K562 (cell line): Measurements from ENCODE around the gene CCND3. TPM values are rescaled to one million over a fixed set of nuclear protein-coding genes. Genes with fewer than 3 reads are reported as not detected.

ENCODE experiments used
- E2F3 ChIP-seq: fragments of 250-450 bp; sonication (Bioruptor Pico); IDR thresholded peaks from 2 replicates; pipeline ENCODE4 v1.4.0; 2020; ENCODE audit warnings: mild to moderate bottlenecking
- KDM4B ChIP-seq, 2 experiments: fragments of 450-650 bp in 1 of 2; sonication (generic) in 1 of 2; IDR thresholded peaks; 2 replicates each; pipeline ENCODE4 v1.6.1; 2016 to 2017; ENCODE audit warnings: borderline replicate concordance in 2 of 2, antibody characterized with exemption in 1 of 2, low read depth in 1 of 2, mild to moderate bottlenecking in 1 of 2
- NUFIP1 ChIP-seq: fragments of 450-650 bp; IDR thresholded peaks from 2 replicates; pipeline ENCODE4 v1.6.1; 2018; ENCODE audit not compliant: partially characterized antibody
- RBM15 ChIP-seq: fragments of 200-400 bp; formaldehyde crosslinking; IDR thresholded peaks from 2 replicates; pipeline ENCODE4 v1.6.1; 2018; ENCODE audit warnings: mild to moderate bottlenecking, low read length, moderate library complexity; ENCODE audit not compliant: insufficient read depth
- RBM34 ChIP-seq: fragments of 200-400 bp; formaldehyde crosslinking; IDR thresholded peaks from 2 replicates; pipeline ENCODE4 v1.6.1; 2018; ENCODE audit warnings: low read length, borderline replicate concordance; ENCODE audit not compliant: insufficient read depth
- TGIF2 ChIP-seq: sonication (generic); formaldehyde crosslinking; IDR thresholded peaks from 2 replicates; pipeline ENCODE4 v1.8.1; 2022; ENCODE audit warnings: mild to moderate bottlenecking, missing genetic modification reagents, moderate library complexity
- ZKSCAN3 ChIP-seq: fragments of 250-450 bp; sonication (Bioruptor Pico); IDR thresholded peaks from 2 replicates; pipeline ENCODE4 v1.4.0; 2020
- ZNF717 ChIP-seq: fragments of 250-450 bp; sonication (Bioruptor Pico); IDR thresholded peaks from 2 replicates; pipeline ENCODE4 v1.5.0; 2021
- ZNF785 ChIP-seq: fragments of 250-450 bp; sonication (Bioruptor Pico); IDR thresholded peaks from 2 replicates; pipeline ENCODE4 v1.4.0; 2020; ENCODE audit warnings: mild to moderate bottlenecking
- polyA plus RNA-seq, 8 experiments: library from polyadenylated mRNA; depleted of rRNA in 4 of 8; stranded (reverse) in 5 of 8; unstranded in 3 of 8; fragments of >200 nt; fragmentation: Nextera tagmentation in 2 of 8; fragmentation: Illumina TruSeq in 1 of 8; extraction: Ambion mirVana in 2 of 8; extraction: Trizol in 1 of 8; gene quantifications; 2 replicates each; pipeline versions ENCODE4 v1.2.1 to v1.2.3, GENCODE V29; 2011 to 2014; ENCODE audit warnings: inconsistent platforms in 1 of 8, missing spikeins in 1 of 8
- total RNA-seq, 7 experiments: library from RNA; depleted of rRNA in 6 of 7; stranded (reverse); fragments of >200 nt in 6 of 7; fragmentation: Illumina TruSeq in 2 of 7; extraction: Trizol in 2 of 7; gene quantifications; 2 replicates each; pipeline versions ENCODE4 v1.2.1 to v1.2.3, GENCODE V29; 2011 to 2021; ENCODE audit warnings: low replicate concordance in 1 of 7
- TF ChIP-seq, protein P1 (sequence below), 2 experiments: fragments of 150-350 bp in 1 of 2; IDR thresholded peaks; 2 replicates each; pipeline ENCODE4 v1.6.1; 2012 to 2016; ENCODE audit warnings: low read depth in 2 of 2, low read length in 2 of 2, mild to moderate bottlenecking in 1 of 2, moderate library complexity in 1 of 2
- TF ChIP-seq, protein P2 (sequence below), 2 experiments: fragments of 200-800 bp in 1 of 2; sonication (Bioruptor generic) in 1 of 2; sonication (generic) in 1 of 2; formaldehyde crosslinking in 1 of 2; IDR thresholded peaks in 1 of 2; conservative IDR thresholded peaks in 1 of 2; 2 replicates each; pipeline versions ENCODE4 v1.5.0 to v1.6.1; 2016 to 2020; ENCODE audit warnings: missing compliant biosample characterization in 1 of 2, missing genetic modification characterization in 1 of 2, missing genetic modification reagents in 1 of 2
- TF ChIP-seq, protein P3 (sequence below): fragments of 250-450 bp; sonication (Bioruptor Pico); IDR thresholded peaks from 2 replicates; pipeline ENCODE4 v1.5.0; 2021; ENCODE audit warnings: mild to moderate bottlenecking, borderline replicate concordance
- TF ChIP-seq, protein P4 (sequence below): IDR thresholded peaks from 3 replicates; pipeline ENCODE4 v1.6.1; 2011; ENCODE audit warnings: borderline replicate concordance, mild to moderate bottlenecking, moderate library complexity; ENCODE audit not compliant: insufficient read length; ENCODE audit errors: extremely low read depth

The CCND3 gene
- total and polyA plus RNA-seq, 9 of the 15 experiments (the other 6 are each of a cell fraction or from before 2014, with no cell fraction given), result 21.5 to 204 (median 97.4) TPM

DNA sequence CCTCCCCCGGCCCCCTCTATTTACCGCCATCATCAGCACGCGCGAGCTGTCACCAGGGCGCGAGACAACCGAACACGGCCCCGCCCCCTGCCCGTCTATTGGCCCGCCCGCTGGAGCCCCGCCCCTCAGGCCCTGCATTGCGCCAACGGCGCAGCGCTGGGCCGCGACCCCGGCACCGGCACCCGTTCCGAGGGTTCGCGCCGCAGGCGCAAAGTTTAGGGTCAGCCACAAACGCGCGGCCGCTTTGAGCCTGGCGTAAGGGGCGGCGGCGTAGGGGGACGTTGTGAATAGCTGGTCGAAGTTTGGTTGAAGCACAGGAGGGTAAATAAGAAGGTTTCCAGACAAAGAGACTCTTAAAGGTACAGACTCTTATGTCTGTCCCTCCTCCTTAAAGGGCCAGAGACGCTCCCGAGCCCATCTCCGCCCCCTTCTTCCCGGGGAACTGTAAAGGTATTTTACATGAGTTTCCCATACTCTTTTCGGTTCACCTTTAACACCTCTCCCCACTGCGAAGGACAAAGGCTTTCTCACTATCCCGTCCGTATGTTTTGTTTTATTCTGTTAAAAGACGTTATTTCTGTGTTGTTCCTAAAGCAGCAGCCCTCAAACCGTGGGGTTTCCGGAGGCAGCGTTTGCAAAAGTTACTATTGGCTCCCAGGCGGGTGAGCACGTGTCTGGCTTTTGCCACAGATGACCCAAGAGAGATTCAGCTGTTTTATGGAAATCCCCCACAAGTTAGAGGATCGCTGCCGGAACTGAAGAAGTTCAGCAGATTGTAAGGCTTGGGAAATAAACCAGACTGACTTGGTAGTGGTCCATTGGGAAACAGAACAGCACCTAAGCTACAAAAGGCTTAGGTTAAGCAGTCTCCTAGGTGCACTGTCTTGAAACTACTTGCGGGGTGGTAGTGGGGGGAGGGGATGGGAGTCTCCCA lies 46.0 kb downstream of the CCND3 start, which contains the start of gene USP49 (continued):
- TF ChIP-seq, protein P1, sequence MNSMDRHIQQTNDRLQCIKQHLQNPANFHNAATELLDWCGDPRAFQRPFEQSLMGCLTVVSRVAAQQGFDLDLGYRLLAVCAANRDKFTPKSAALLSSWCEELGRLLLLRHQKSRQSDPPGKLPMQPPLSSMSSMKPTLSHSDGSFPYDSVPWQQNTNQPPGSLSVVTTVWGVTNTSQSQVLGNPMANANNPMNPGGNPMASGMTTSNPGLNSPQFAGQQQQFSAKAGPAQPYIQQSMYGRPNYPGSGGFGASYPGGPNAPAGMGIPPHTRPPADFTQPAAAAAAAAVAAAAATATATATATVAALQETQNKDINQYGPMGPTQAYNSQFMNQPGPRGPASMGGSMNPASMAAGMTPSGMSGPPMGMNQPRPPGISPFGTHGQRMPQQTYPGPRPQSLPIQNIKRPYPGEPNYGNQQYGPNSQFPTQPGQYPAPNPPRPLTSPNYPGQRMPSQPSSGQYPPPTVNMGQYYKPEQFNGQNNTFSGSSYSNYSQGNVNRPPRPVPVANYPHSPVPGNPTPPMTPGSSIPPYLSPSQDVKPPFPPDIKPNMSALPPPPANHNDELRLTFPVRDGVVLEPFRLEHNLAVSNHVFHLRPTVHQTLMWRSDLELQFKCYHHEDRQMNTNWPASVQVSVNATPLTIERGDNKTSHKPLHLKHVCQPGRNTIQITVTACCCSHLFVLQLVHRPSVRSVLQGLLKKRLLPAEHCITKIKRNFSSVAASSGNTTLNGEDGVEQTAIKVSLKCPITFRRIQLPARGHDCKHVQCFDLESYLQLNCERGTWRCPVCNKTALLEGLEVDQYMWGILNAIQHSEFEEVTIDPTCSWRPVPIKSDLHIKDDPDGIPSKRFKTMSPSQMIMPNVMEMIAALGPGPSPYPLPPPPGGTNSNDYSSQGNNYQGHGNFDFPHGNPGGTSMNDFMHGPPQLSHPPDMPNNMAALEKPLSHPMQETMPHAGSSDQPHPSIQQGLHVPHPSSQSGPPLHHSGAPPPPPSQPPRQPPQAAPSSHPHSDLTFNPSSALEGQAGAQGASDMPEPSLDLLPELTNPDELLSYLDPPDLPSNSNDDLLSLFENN (IDR thresholded peaks at IDR 0.05; ENCODE audit: low read depth in 2 of 2, low read length in 2 of 2), result 0 out of 4 replicates have a peak, but pooled peaks of 1 of the 2 experiments have one; percentile 14
- TF ChIP-seq KDM4B (IDR thresholded peaks at IDR 0.05; ENCODE audit: borderline replicate concordance in 2 of 2, low read depth in 1 of 2) (0 out of 4 replicates have a peak, but pooled peaks of 1 of the 2 experiments have one; percentile 30), E2F3 (no peak), TGIF2 (no peak), NUFIP1 (no peak), ZNF717 (CRISPR knock-in tag) (no peak), ZNF785 (no peak), ZKSCAN3 (CRISPR knock-in tag) (no peak), RBM34 (no peak), RBM15 (no peak)
- TF ChIP-seq, protein P2, sequence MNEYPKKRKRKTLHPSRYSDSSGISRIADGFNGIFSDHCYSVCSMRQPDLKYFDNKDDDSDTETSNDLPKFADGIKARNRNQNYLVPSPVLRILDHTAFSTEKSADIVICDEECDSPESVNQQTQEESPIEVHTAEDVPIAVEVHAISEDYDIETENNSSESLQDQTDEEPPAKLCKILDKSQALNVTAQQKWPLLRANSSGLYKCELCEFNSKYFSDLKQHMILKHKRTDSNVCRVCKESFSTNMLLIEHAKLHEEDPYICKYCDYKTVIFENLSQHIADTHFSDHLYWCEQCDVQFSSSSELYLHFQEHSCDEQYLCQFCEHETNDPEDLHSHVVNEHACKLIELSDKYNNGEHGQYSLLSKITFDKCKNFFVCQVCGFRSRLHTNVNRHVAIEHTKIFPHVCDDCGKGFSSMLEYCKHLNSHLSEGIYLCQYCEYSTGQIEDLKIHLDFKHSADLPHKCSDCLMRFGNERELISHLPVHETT (CRISPR knock-in tag; conservative IDR thresholded peaks at IDR 0.05 in 1 of 2, IDR thresholded peaks at IDR 0.05 in 1 of 2), result no peak
- TF ChIP-seq, protein P3, sequence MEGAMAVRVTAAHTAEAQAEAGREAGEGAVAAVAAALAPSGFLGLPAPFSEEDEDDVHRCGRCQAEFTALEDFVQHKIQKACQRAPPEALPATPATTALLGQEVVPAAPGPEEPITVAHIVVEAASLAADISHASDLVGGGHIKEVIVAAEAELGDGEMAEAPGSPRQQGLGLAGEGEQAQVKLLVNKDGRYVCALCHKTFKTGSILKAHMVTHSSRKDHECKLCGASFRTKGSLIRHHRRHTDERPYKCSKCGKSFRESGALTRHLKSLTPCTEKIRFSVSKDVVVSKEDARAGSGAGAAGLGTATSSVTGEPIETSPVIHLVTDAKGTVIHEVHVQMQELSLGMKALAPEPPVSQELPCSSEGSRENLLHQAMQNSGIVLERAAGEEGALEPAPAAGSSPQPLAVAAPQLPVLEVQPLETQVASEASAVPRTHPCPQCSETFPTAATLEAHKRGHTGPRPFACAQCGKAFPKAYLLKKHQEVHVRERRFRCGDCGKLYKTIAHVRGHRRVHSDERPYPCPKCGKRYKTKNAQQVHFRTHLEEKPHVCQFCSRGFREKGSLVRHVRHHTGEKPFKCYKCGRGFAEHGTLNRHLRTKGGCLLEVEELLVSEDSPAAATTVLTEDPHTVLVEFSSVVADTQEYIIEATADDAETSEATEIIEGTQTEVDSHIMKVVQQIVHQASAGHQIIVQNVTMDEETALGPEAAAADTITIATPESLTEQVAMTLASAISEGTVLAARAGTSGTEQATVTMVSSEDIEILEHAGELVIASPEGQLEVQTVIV (CRISPR knock-in tag), result no peak
- TF ChIP-seq, protein P4, sequence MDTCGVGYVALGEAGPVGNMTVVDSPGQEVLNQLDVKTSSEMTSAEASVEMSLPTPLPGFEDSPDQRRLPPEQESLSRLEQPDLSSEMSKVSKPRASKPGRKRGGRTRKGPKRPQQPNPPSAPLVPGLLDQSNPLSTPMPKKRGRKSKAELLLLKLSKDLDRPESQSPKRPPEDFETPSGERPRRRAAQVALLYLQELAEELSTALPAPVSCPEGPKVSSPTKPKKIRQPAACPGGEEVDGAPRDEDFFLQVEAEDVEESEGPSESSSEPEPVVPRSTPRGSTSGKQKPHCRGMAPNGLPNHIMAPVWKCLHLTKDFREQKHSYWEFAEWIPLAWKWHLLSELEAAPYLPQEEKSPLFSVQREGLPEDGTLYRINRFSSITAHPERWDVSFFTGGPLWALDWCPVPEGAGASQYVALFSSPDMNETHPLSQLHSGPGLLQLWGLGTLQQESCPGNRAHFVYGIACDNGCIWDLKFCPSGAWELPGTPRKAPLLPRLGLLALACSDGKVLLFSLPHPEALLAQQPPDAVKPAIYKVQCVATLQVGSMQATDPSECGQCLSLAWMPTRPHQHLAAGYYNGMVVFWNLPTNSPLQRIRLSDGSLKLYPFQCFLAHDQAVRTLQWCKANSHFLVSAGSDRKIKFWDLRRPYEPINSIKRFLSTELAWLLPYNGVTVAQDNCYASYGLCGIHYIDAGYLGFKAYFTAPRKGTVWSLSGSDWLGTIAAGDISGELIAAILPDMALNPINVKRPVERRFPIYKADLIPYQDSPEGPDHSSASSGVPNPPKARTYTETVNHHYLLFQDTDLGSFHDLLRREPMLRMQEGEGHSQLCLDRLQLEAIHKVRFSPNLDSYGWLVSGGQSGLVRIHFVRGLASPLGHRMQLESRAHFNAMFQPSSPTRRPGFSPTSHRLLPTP, result no peak
